Measurements from ENCODE around the gene NMUR1.

DNA sequence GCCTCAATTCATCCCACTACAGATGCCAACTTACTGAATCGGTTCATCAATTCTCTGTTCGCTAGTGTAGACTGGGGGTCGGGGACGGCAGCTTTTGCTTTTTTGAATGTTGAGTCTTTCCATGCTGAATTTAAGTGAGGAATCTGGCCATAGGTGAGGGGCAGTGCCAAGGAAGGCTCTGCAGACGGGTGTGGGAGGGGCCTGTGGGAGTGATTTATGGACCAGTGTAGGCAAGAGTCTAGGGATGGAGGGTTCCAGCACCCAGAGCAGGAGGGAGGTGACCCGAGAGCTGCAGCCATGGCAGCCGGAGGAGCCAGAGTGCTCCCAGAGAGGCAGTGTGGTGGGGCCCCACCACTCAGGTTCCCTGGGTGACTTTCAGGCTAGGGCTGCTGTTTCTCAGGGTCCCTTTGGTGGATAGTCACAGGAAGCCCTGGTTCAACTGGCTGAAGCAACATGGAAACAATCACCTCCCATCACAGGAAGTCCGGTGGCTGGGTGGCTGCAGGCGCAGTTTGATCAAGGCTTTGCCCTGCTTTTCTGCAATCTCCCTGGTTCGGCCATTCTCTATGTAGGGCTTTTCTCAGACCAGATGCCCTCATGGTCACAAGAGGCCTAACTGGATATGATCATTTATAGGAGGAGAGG, 45.5 kb upstream of the NMUR1 start:
- TF ChIP-seq, protein P1, sequence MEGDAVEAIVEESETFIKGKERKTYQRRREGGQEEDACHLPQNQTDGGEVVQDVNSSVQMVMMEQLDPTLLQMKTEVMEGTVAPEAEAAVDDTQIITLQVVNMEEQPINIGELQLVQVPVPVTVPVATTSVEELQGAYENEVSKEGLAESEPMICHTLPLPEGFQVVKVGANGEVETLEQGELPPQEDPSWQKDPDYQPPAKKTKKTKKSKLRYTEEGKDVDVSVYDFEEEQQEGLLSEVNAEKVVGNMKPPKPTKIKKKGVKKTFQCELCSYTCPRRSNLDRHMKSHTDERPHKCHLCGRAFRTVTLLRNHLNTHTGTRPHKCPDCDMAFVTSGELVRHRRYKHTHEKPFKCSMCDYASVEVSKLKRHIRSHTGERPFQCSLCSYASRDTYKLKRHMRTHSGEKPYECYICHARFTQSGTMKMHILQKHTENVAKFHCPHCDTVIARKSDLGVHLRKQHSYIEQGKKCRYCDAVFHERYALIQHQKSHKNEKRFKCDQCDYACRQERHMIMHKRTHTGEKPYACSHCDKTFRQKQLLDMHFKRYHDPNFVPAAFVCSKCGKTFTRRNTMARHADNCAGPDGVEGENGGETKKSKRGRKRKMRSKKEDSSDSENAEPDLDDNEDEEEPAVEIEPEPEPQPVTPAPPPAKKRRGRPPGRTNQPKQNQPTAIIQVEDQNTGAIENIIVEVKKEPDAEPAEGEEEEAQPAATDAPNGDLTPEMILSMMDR (IDR thresholded peaks at IDR 0.05) = no peak
- no peak for TF ChIP-seq POLR2A (IDR thresholded peaks at IDR 0.05)

Measured in testis (tissue), 2 donors.